ENCODE results near the gene CGB7. TPM values are rescaled to one million over a fixed set of nuclear protein-coding genes. Genes with fewer than 3 reads are reported as not detected.

The CGB7 gene
- total and polyA plus RNA-seq, 9 of the 15 experiments (the other 6 are each of a cell fraction or from before 2014, with no cell fraction given), result not detected

DNA sequence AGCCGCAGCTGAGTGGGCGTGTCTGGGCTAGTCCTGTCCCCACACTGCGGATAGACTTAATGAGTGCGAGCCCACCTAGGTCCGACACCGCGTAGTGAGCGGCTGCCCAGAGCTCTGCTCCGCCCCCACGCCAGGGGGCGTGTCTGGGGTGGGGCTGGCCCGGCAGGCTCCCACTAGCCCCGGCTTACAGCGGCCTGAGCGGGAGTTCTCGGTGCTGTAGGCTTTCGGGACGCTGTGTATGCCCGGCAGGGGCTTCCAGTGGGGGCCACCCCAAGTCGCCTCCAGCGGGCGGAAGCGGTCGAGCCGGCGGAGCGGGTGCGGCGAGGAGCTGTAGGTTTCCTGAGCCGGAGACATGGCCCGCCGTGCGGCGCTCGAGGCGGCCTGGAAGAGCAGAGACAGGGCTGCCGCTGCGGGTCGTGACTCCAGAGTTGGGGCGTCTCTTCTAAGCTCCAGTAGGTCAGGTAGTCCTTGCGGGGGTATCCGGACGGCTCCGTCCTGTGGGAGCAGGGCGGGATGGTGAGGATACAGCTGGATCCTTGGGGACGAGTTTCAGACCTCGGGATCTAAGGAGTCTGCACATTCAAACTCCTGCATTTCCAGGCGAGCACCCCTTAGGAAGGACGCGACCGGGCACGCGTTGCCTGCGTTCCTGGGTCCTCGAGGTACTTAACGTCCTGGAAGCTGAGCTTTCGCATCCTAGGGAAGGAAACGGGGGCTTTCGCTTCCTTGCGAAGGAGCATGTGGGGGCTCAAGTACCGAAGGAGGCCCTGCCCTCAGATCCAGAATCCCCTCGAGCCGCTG lies 1.2 kb downstream of the CGB7 start (continued):
- TF ChIP-seq CUX1 (CRISPR knock-in tag; IDR thresholded peaks at IDR 0.05), result no peak
- TF ChIP-seq ELF4 (CRISPR knock-in tag; IDR thresholded peaks at IDR 0.05), result no peak
- TF ChIP-seq, protein P1, sequence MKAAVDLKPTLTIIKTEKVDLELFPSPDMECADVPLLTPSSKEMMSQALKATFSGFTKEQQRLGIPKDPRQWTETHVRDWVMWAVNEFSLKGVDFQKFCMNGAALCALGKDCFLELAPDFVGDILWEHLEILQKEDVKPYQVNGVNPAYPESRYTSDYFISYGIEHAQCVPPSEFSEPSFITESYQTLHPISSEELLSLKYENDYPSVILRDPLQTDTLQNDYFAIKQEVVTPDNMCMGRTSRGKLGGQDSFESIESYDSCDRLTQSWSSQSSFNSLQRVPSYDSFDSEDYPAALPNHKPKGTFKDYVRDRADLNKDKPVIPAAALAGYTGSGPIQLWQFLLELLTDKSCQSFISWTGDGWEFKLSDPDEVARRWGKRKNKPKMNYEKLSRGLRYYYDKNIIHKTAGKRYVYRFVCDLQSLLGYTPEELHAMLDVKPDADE (conservative IDR thresholded peaks at IDR 0.05; ENCODE audit: control insufficient read depth, low read depth, low read length), result 0 out of 2 replicates have a peak, but pooled peaks have one; percentile 25
- TF ChIP-seq XRCC3 (IDR thresholded peaks at IDR 0.05), result no peak
- no peak for TF ChIP-seq HNRNPUL1 (IDR thresholded peaks at IDR 0.05; ENCODE audit: low read length)
- no peak for TF ChIP-seq ZNF140 (CRISPR knock-in tag; IDR thresholded peaks at IDR 0.05)
- TF ChIP-seq ZNF239 (CRISPR knock-in tag; IDR thresholded peaks at IDR 0.05), result no peak
- TF ChIP-seq, protein P2, sequence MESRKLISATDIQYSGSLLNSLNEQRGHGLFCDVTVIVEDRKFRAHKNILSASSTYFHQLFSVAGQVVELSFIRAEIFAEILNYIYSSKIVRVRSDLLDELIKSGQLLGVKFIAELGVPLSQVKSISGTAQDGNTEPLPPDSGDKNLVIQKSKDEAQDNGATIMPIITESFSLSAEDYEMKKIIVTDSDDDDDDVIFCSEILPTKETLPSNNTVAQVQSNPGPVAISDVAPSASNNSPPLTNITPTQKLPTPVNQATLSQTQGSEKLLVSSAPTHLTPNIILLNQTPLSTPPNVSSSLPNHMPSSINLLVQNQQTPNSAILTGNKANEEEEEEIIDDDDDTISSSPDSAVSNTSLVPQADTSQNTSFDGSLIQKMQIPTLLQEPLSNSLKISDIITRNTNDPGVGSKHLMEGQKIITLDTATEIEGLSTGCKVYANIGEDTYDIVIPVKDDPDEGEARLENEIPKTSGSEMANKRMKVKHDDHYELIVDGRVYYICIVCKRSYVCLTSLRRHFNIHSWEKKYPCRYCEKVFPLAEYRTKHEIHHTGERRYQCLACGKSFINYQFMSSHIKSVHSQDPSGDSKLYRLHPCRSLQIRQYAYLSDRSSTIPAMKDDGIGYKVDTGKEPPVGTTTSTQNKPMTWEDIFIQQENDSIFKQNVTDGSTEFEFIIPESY (CRISPR knock-in tag; IDR thresholded peaks at IDR 0.05), result no peak
- peak; percentile 62 for TF ChIP-seq PCBP1 (IDR thresholded peaks at IDR 0.05; ENCODE audit: low read depth, low read length, poor library complexity, severe bottlenecking)
- TF ChIP-seq SLC30A9 (CRISPR knock-in tag; IDR thresholded peaks at IDR 0.05), result no peak
- no peak for TF ChIP-seq HMG20B (CRISPR knock-in tag; IDR thresholded peaks at IDR 0.05)
- TF ChIP-seq ZSCAN32 (CRISPR knock-in tag; IDR thresholded peaks at IDR 0.05), result no peak
- no peak for TF ChIP-seq NUFIP1 (IDR thresholded peaks at IDR 0.05; ENCODE audit: partially characterized antibody)
- TF ChIP-seq SPI1 (IDR thresholded peaks at IDR 0.05; ENCODE audit: borderline replicate concordance, low read depth, low read length), result no peak
- TF ChIP-seq MECOM (CRISPR knock-in tag; IDR thresholded peaks at IDR 0.05), result no peak
- TF ChIP-seq ZBTB8A (IDR thresholded peaks at IDR 0.05; ENCODE audit: partially characterized antibody), result no peak
- TF ChIP-seq HLTF (IDR thresholded peaks at IDR 0.05), result no peak
- TF ChIP-seq PYGO2 (tag; IDR thresholded peaks at IDR 0.05), result no peak
- TF ChIP-seq MEF2D (tag; conservative IDR thresholded peaks at IDR 0.05; ENCODE audit: low read depth), result no peak
- no peak for TF ChIP-seq TCF3 (CRISPR knock-in tag; IDR thresholded peaks at IDR 0.05)
- no peak for TF ChIP-seq ADNP (tag; IDR thresholded peaks at IDR 0.05)
